Peyer's patch (tissue), 4 donors: ENCODE results near the gene RALB.

Experiments used
- CTCF ChIP-seq, 6 experiments: fragments of 450-650 bp in 4 of 6; fragments of 200-600 bp in 2 of 6; sonication (generic) in 1 of 6; IDR thresholded peaks; one replicate each; pipeline ENCODE4 v1.5.1; 2017 to 2019; ENCODE audit warnings: antibody characterized with exemption in 6 of 6, mild to moderate bottlenecking in 3 of 6, moderate library complexity in 1 of 6
- POLR2A ChIP-seq, 2 donors: fragments of 450-650 bp; IDR thresholded peaks; one replicate each; pipeline ENCODE4 v1.5.1; 2017; ENCODE audit warnings: antibody characterized with exemption in 2 of 2, mild to moderate bottlenecking in 2 of 2, moderate library complexity in 2 of 2

GRCh38 chr2:120257522-120257921 is 4.9 kb downstream of the RALB start:
- TF ChIP-seq CTCF (IDR thresholded peaks at IDR 0.05) (no peak), POLR2A (IDR thresholded peaks at IDR 0.05) (no peak)
